Activated naive CD4-positive, alpha-beta T cell treated with anti-CD3 and anti-CD28 coated beads, Interleukin-2, amount 50 U/mL, for 16 hours (primary cell): ENCODE results near the gene KCNK10.
"Not testable (repeated sequence)": the region's sequence is repeated elsewhere in the genome, so short reads cannot be mapped to it uniquely, and the experiment has no call there.

Experiments used
- DNase-seq: peaks from one replicate; pipeline ENCODE4 v3.0.0-alpha.2; 2020

KCNK10 gene

GRCh38 chr14:88266474-88266873 is 56.6 kb downstream of the KCNK10 start:
- DNase-seq, result no peak

- no peak for DNase-seq
These were observed 59.0 kb downstream of the KCNK10 start for GRCh38 chr14:88264116-88264515.

GRCh38 chr14:88261302-88261701 is 61.8 kb downstream of the KCNK10 start:
- DNase-seq, result not testable (repeated sequence)

- DNase-seq, result no peak
These were observed 65.0 kb downstream of the KCNK10 start for GRCh38 chr14:88258021-88258420.

GRCh38 chr14:88256997-88257950 is 65.8 kb downstream of the KCNK10 start:
- DNase-seq, result no peak

GRCh38 chr14:88255798-88256197 is 67.3 kb downstream of the KCNK10 start:
- DNase-seq, result no peak

- no peak for DNase-seq
These were observed 67.9 kb downstream of the KCNK10 start for GRCh38 chr14:88255196-88255595.

GRCh38 chr14:88252498-88252897 is 70.6 kb downstream of the KCNK10 start:
- DNase-seq, result no peak

- no peak for DNase-seq
These were observed 71.4 kb downstream of the KCNK10 start for GRCh38 chr14:88251650-88252049.

GRCh38 chr14:88249266-88249665 is 73.8 kb downstream of the KCNK10 start:
- DNase-seq, result no peak

GRCh38 chr14:88248606-88249005 is 74.5 kb downstream of the KCNK10 start:
- DNase-seq, result no peak

- DNase-seq, result no peak
These were observed 75.8 kb downstream of the KCNK10 start for GRCh38 chr14:88247228-88247627.

- no peak for DNase-seq
These were observed 77.7 kb downstream of the KCNK10 start for GRCh38 chr14:88245321-88245720.

- no peak for DNase-seq
These were observed 79.1 kb downstream of the KCNK10 start for GRCh38 chr14:88243946-88244345.

GRCh38 chr14:88242446-88242845 is 80.6 kb downstream of the KCNK10 start:
- DNase-seq, result no peak

GRCh38 chr14:88241810-88242209 is 81.3 kb downstream of the KCNK10 start:
- no peak for DNase-seq

GRCh38 chr14:88234442-88234841 is 88.6 kb downstream of the KCNK10 start:
- DNase-seq, result no peak

GRCh38 chr14:88233915-88234314 is 89.2 kb downstream of the KCNK10 start:
- DNase-seq, result no peak

- no peak for DNase-seq
These were observed 90.3 kb downstream of the KCNK10 start for GRCh38 chr14:88232771-88233170.

GRCh38 chr14:88231603-88232002 is 91.5 kb downstream of the KCNK10 start:
- DNase-seq, result no peak

GRCh38 chr14:88229428-88229827 is 93.6 kb downstream of the KCNK10 start:
- no peak for DNase-seq

- no peak for DNase-seq
These were observed 94.4 kb downstream of the KCNK10 start for GRCh38 chr14:88228522-88229236.

GRCh38 chr14:88227693-88228092 is 95.4 kb downstream of the KCNK10 start:
- DNase-seq, result no peak

- no peak for DNase-seq
These were observed 97.3 kb downstream of the KCNK10 start for GRCh38 chr14:88225721-88226120.
